Lung (tissue), 12 donors: ENCODE measurements around the gene WDR43. TPM values are rescaled to one million over a fixed set of nuclear protein-coding genes. Genes with fewer than 3 reads are reported as not detected.

Experiments
- ATAC-seq: fragments of 200-7000 bp; cut with Tn5 transposase; one replicate; pipeline ENCODE4 v1.9.1; 2020; ENCODE audit warnings: moderate number of reproducible peaks; ENCODE audit not compliant: insufficient read depth, low FRiP score
- DNase-seq, 3 donors: peaks; one replicate each; pipeline ENCODE4 v3.0.0-alpha.2; 2013 to 2017
- H3K27ac ChIP-seq, 2 donors: one replicate each; pipeline ENCODE4 v1.5.1; 2013; ENCODE audit warnings: mild to moderate bottlenecking in 2 of 2, moderate library complexity in 2 of 2, control low read depth in 1 of 2, inconsistent platforms in 1 of 2, low read depth in 1 of 2, low read length in 1 of 2
- H3K27me3 ChIP-seq, 3 donors: one replicate each; pipeline ENCODE4 v1.5.1; 2013; ENCODE audit warnings: low read length in 2 of 3; ENCODE audit not compliant: control insufficient read depth in 3 of 3, insufficient read depth in 3 of 3
- H3K36me3 ChIP-seq, 4 donors: one replicate each; pipeline ENCODE4 v1.5.1; 2013; ENCODE audit warnings: low read length in 4 of 4, mild to moderate bottlenecking in 1 of 4, moderate library complexity in 1 of 4; ENCODE audit not compliant: control insufficient read depth in 4 of 4, insufficient read depth in 4 of 4
- H3K4me1 ChIP-seq, 5 donors: one replicate each; pipeline ENCODE4 v1.5.1; 2013; ENCODE audit warnings: low read length in 5 of 5, mild to moderate bottlenecking in 2 of 5, moderate library complexity in 1 of 5; ENCODE audit not compliant: control insufficient read depth in 5 of 5, insufficient read depth in 5 of 5
- H3K4me3 ChIP-seq: one replicate; pipeline ENCODE4 v1.5.1; 2013; ENCODE audit warnings: mild to moderate bottlenecking, control low read depth, moderate library complexity
- H3K9ac ChIP-seq, 2 donors: one replicate each; pipeline ENCODE4 v1.5.1; 2013; ENCODE audit warnings: low read length in 2 of 2, control low read depth in 1 of 2; ENCODE audit not compliant: insufficient read depth in 1 of 2
- H3K9me3 ChIP-seq, 4 donors: one replicate each; pipeline ENCODE4 v1.5.1; 2013; ENCODE audit warnings: low read length in 3 of 4, mild to moderate bottlenecking in 1 of 4, moderate library complexity in 1 of 4; ENCODE audit not compliant: control insufficient read depth in 4 of 4, insufficient read depth in 3 of 4
- CTCF ChIP-seq: IDR thresholded peaks from 2 replicates; pipeline ENCODE4 v1.5.1; 2012; ENCODE audit warnings: mild to moderate bottlenecking; ENCODE audit errors: control extremely low read depth, extremely low read depth
- WGBS, 2 donors: extraction: QIAGEN DNeasy Blood & Tissue Kit; methylation state at CpG; one replicate each; pipeline ENCODE4 v1.1.7; 2013; 5-methylcytosine and 5-hydroxymethylcytosine counted together
- polyA plus RNA-seq, 2 donors: library from polyadenylated mRNA; stranded (reverse); fragments of 200-250 nt; gene quantifications; one replicate each; pipeline ENCODE4 v1.2.1, GENCODE V29; 2013
- total RNA-seq, 2 donors: library from RNA; depleted of rRNA in 1 of 2; stranded (reverse); fragments of >200 nt in 1 of 2; gene quantifications; one replicate each; pipeline ENCODE4 v1.2.1, GENCODE V29; 2014 to 2021
- donor health status: control.
- donor health status: control.
- donor health status: Bipolar disorder and iron deficiency.
- donor health status: healthy.
- donor health status: DM: yes; HTN: yes; CAD: no.

Gene WDR43
- total and polyA plus RNA-seq, 4 donors: 8.2 to 40.2 (median 28.1) TPM

- 97 to 99% methylated on average over 2 of the region's 2 CpGs for WGBS, 2 donors
- ATAC-seq (no peak), DNase-seq (no peak)
- Histone ChIP-seq H3K27ac (no peak overlapping the region), H3K27me3 (no peaks in the 10 kb centered on the region), H3K9me3 (peaks cover 0 to 5% (median 0%) of the 10 kb centered on the region in 4 donors), H3K9ac (no peak overlapping the region), H3K4me3 (no peak overlapping the region), H3K36me3 (peaks cover 15 to 34% (median 21%) of the 10 kb centered on the region in 4 donors), H3K4me1 (peaks cover 0 to 3% (median 0%) of the 10 kb centered on the region in 5 donors)
- TF ChIP-seq CTCF: no peak
Observed at GRCh38 chr2:28948160-28948559, 53.7 kb downstream of the WDR43 start.

GRCh38 chr2:28949190-28949589 is 54.7 kb downstream of the WDR43 start:
- Histone ChIP-seq H3K27ac (no peak overlapping the region), H3K36me3 (peaks cover 12 to 26% (median 15%) of the 10 kb centered on the region in 4 donors), H3K9ac (no peak overlapping the region), H3K4me3 (no peak overlapping the region), H3K27me3 (no peaks in the 10 kb centered on the region), H3K4me1 (peaks cover 0 to 3% (median 0%) of the 10 kb centered on the region in 5 donors), H3K9me3 (peaks cover 0 to 5% (median 0%) of the 10 kb centered on the region in 4 donors)
- no peak for DNase-seq
- no peak for ATAC-seq
- 98 to 100% methylated on average over 1 of the region's 1 CpG for WGBS, 2 donors
- TF ChIP-seq CTCF: no peak

- Histone ChIP-seq H3K36me3 (peaks cover 11 to 22% (median 13%) of the 10 kb centered on the region in 4 donors), H3K27me3 (no peaks in the 10 kb centered on the region), H3K4me1 (peaks cover 0 to 3% (median 0%) of the 10 kb centered on the region in 5 donors), H3K4me3 (no peak overlapping the region), H3K27ac (no peak overlapping the region), H3K9me3 (peaks cover 0 to 5% (median 0%) of the 10 kb centered on the region in 4 donors), H3K9ac (no peak overlapping the region)
- DNase-seq (no peak), ATAC-seq (no peak)
- 87 to 88% methylated on average over 11 of the region's 11 CpGs for WGBS, 2 donors
- no peak for TF ChIP-seq CTCF
Observed at GRCh38 chr2:28949617-28950305, 55.3 kb downstream of the WDR43 start.
